SK-N-MC (cell line): Measurements from ENCODE around the gene ATP5F1D.

Experiments
- EZH2 ChIP-seq: fragments of 200-600 bp; sonication (generic); IDR thresholded peaks from one replicate; pipeline ENCODE4 v1.6.1; 2017; ENCODE audit warnings: antibody characterized with exemption
- FOXP2 ChIP-seq: optimal IDR thresholded peaks from 2 replicates; pipeline ENCODE3; 2011; ENCODE audit warnings: mild to moderate bottlenecking, moderate library complexity; ENCODE audit not compliant: insufficient read depth; ENCODE audit errors: extremely low read length, control extremely low read depth
- POLR2AphosphoS5 ChIP-seq: IDR thresholded peaks from 2 replicates; pipeline ENCODE4 v1.6.1; 2012; ENCODE audit warnings: mild to moderate bottlenecking, low read depth, low read length, borderline replicate concordance

- TF ChIP-seq POLR2AphosphoS5 (no peak), EZH2 (no peak), FOXP2 (no peak)
These were observed 10.6 kb upstream of the ATP5F1D start for GRCh38 chr19:1230783-1231489.
